H1 (cell line): ENCODE measurements around the gene STAMBPL1. TPM values are rescaled to one million over a fixed set of nuclear protein-coding genes. Genes with fewer than 3 reads are reported as not detected.

ENCODE experiments used
- CBX8 ChIP-seq: fragments of 300-800, 300-1000 bp; sonication (generic); IDR thresholded peaks from 2 replicates; pipeline ENCODE4 v1.7.1; 2016; ENCODE audit warnings: low read depth, low read length, borderline replicate concordance
- CTBP2 ChIP-seq: IDR thresholded peaks from 2 replicates; pipeline ENCODE4 v1.7.0; 2011; ENCODE audit warnings: borderline replicate concordance, mild to moderate bottlenecking, moderate library complexity, mixed read lengths, low read length; ENCODE audit not compliant: insufficient read depth, insufficient read length
- POLR2A ChIP-seq, 2 experiments: IDR thresholded peaks; 1 replicate in 1 of 2; 2 replicates in 1 of 2; pipeline ENCODE4 v1.6.1; 2011; ENCODE audit warnings: low read depth in 2 of 2, low read length in 2 of 2, mild to moderate bottlenecking in 2 of 2; ENCODE audit errors: control extremely low read depth in 1 of 2
- SIX5 ChIP-seq: IDR thresholded peaks from 2 replicates; pipeline ENCODE4 v1.6.1; 2011; ENCODE audit warnings: mild to moderate bottlenecking, low read depth, low read length
- YY1 ChIP-seq: IDR thresholded peaks from 2 replicates; pipeline ENCODE4 v1.6.1; 2011; ENCODE audit warnings: low read depth, mild to moderate bottlenecking, low read length
- polyA plus RNA-seq, 7 experiments: library from polyadenylated mRNA; depleted of rRNA in 3 of 7; stranded (reverse) in 5 of 7; unstranded in 2 of 7; fragments of >200 nt in 5 of 7; fragments of 200-250 nt in 2 of 7; gene quantifications; 1 replicate in 5 of 7; 2 replicates in 1 of 7; 4 replicates in 1 of 7; pipeline versions ENCODE4 v1.2.1 to v1.2.3, GENCODE V29; 2011 to 2013; ENCODE audit warnings: missing spikeins in 2 of 7, mixed read lengths in 2 of 7
- total RNA-seq: library from RNA; stranded (reverse); fragmentation: NEBNext Ultra II Directional; extraction: Animal tissue kit (Norgen Biotek cat#: 25700); gene quantifications from 2 replicates; pipeline ENCODE4 v1.2.1, GENCODE V29; 2021
- TF ChIP-seq, protein P1 (sequence below): IDR thresholded peaks from 2 replicates; pipeline ENCODE4 v1.6.1; 2011; ENCODE audit warnings: low read length, improper control_type of control experiment

Gene STAMBPL1
- total and polyA plus RNA-seq, 2 of the 8 experiments (the other 6 are each of a cell fraction or from before 2014, with no cell fraction given): 5.5 TPM

DNA sequence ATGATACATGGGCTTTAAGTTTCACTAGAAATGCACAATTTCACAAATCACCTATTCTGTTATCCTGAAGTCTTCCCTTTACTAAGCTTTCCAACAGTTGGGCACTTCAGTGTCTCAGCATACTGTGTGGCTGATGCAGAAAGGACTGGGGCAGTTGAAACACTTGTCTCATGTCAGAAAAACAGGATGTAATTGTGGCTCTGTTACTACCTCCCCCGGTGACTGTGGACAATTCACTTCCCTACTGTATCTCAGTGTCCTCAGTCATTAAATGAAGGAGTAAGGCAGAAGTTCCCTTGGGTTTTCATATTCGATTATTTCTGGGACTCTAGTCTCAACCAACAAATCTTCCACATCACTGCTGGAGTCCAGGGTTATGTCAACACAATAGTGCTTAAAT lies 46.3 kb upstream of the STAMBPL1 start (continued):
- TF ChIP-seq, protein P1, sequence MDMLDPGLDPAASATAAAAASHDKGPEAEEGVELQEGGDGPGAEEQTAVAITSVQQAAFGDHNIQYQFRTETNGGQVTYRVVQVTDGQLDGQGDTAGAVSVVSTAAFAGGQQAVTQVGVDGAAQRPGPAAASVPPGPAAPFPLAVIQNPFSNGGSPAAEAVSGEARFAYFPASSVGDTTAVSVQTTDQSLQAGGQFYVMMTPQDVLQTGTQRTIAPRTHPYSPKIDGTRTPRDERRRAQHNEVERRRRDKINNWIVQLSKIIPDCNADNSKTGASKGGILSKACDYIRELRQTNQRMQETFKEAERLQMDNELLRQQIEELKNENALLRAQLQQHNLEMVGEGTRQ: no peak
- no peak for TF ChIP-seq CTBP2
- TF ChIP-seq YY1: no peak
- no peak for TF ChIP-seq SIX5
- no peak for TF ChIP-seq POLR2A (IDR thresholded peaks at IDR 0.05; ENCODE audit: control extremely low read depth in 1 of 2, low read depth in 2 of 2, low read length in 2 of 2)
- no peak for TF ChIP-seq CBX8
